ENCODE results near the gene CBLL1. TPM values are rescaled to one million over a fixed set of nuclear protein-coding genes. Genes with fewer than 3 reads are reported as not detected.

Gene CBLL1
- total RNA-seq, 1 experiment from 2014 or later, result 43.2 TPM

Other genes starting within 250 kb of the CBLL1 start
- gene COG5, start 180.2 kb upstream of the CBLL1 start, total RNA-seq (2014; rRNA removed; shearing (Covaris generic)), result 33.6 and 41.1 TPM in 2 replicates
- 12.5 and 16.0 TPM in 2 replicates for gene DUS4L, start 180.2 kb upstream of the CBLL1 start, total RNA-seq (2014; rRNA removed; shearing (Covaris generic))
- gene BCAP29, start 163.9 kb upstream of the CBLL1 start, total RNA-seq (2014; rRNA removed; shearing (Covaris generic)), result 66.8 and 71.3 TPM in 2 replicates
- 3.7 and 3.9 TPM in 2 replicates for gene SLC26A4, start 83.3 kb upstream of the CBLL1 start, total RNA-seq (2014; rRNA removed; shearing (Covaris generic))
- not detected in 2 replicates for gene SLC26A3, start 59.1 kb downstream of the CBLL1 start, total RNA-seq (2014; rRNA removed; shearing (Covaris generic))
- 113 and 151 TPM in 2 replicates for gene DLD, start 147.0 kb downstream of the CBLL1 start, total RNA-seq (2014; rRNA removed; shearing (Covaris generic))